ENCODE results near the gene PLPPR2.
A peak's percentile ranks its signal among the peaks of the same experiment; 100 is the strongest.
"Not testable (repeated sequence)": the region's sequence is repeated elsewhere in the genome, so short reads cannot be mapped to it uniquely, and the experiment has no call there.

Gene PLPPR2

GRCh38 chr19:11406703-11407236 lies 51.5 kb downstream of the PLPPR2 start:
- H3K27me3 ChIP-seq (ENCODE audit: control insufficient read depth, insufficient read depth, low read length); H3K9me3 ChIP-seq (ENCODE audit: control insufficient read depth, insufficient read depth, low read depth, low read length); H3K4me1 ChIP-seq (ENCODE audit: control insufficient read depth, insufficient read depth, low read length); H3K27ac ChIP-seq (ENCODE audit: low read depth, low read length); H3K9ac ChIP-seq (ENCODE audit: low read length): not testable (repeated sequence)
- Histone ChIP-seq H3K36me3 (ENCODE audit: control insufficient read depth, insufficient read depth, low read length) (peaks cover 27% of the 10 kb centered on the region), H3K4me3 (ENCODE audit: low read depth, low read length) (peak overlapping the region; percentile 25)

GRCh38 chr19:11408591-11408990 lies 53.4 kb downstream of the PLPPR2 start:
- Histone ChIP-seq H3K36me3 (ENCODE audit: control insufficient read depth, insufficient read depth, low read length) (peaks cover 17% of the 10 kb centered on the region), H3K4me3 (ENCODE audit: low read depth, low read length) (no peak overlapping the region), H3K4me1 (ENCODE audit: control insufficient read depth, insufficient read depth, low read length) (no peaks in the 10 kb centered on the region)

GRCh38 chr19:11410682-11411081 lies 55.5 kb downstream of the PLPPR2 start:
- Histone ChIP-seq H3K4me3 (ENCODE audit: low read depth, low read length) (no peak overlapping the region), H3K27me3 (ENCODE audit: control insufficient read depth, insufficient read depth, low read length) (no peaks in the 10 kb centered on the region), H3K4me1 (ENCODE audit: control insufficient read depth, insufficient read depth, low read length) (no peaks in the 10 kb centered on the region), H3K9me3 (ENCODE audit: control insufficient read depth, insufficient read depth, low read depth, low read length) (no peaks in the 10 kb centered on the region), H3K36me3 (ENCODE audit: control insufficient read depth, insufficient read depth, low read length) (peaks cover 4% of the 10 kb centered on the region; the same call in 1 of the 2 replicates), H3K9ac (ENCODE audit: low read length) (no peak overlapping the region), H3K27ac (ENCODE audit: low read depth, low read length) (no peak overlapping the region)

More at GRCh38 chr19:11408591-11408990, 53.4 kb downstream of the PLPPR2 start:
- no peaks in the 10 kb centered on the region for H3K9me3 ChIP-seq (ENCODE audit: control insufficient read depth, insufficient read depth, low read depth, low read length)
- H3K27ac ChIP-seq (ENCODE audit: low read depth, low read length) = no peak overlapping the region
- no peaks in the 10 kb centered on the region for H3K27me3 ChIP-seq (ENCODE audit: control insufficient read depth, insufficient read depth, low read length)
- H3K9ac ChIP-seq (ENCODE audit: low read length) = no peak overlapping the region

- Histone ChIP-seq H3K9me3 (ENCODE audit: control insufficient read depth, insufficient read depth, low read depth, low read length) (no peaks in the 10 kb centered on the region), H3K9ac (ENCODE audit: low read length) (no peak overlapping the region), H3K27ac (ENCODE audit: low read depth, low read length) (no peak overlapping the region), H3K4me1 (ENCODE audit: control insufficient read depth, insufficient read depth, low read length) (0 out of 2 replicates have a peak, but pooled peaks cover 4% of the 10 kb centered on the region), H3K4me3 (ENCODE audit: low read depth, low read length) (no peak overlapping the region), H3K36me3 (ENCODE audit: control insufficient read depth, insufficient read depth, low read length) (peaks cover 1% of the 10 kb centered on the region; the same call in 1 of the 2 replicates), H3K27me3 (ENCODE audit: control insufficient read depth, insufficient read depth, low read length) (peaks cover 20% of the 10 kb centered on the region)
Observed at GRCh38 chr19:11414544-11414943, 59.3 kb downstream of the PLPPR2 start.
